PFSK-1 (cell line): ENCODE results near the gene STK26.

Experiments used
- FOXP2 ChIP-seq: optimal IDR thresholded peaks from 2 replicates; pipeline ENCODE3; 2011; ENCODE audit warnings: borderline replicate concordance, control low read depth, inconsistent platforms; ENCODE audit not compliant: insufficient read depth; ENCODE audit errors: extremely low read length, extremely low read depth
- POLR2AphosphoS5 ChIP-seq: IDR thresholded peaks from 2 replicates; pipeline ENCODE4 v1.6.1; 2012; ENCODE audit warnings: low read depth, mild to moderate bottlenecking, control low read depth, low read length, moderate library complexity
- SIN3A ChIP-seq: IDR thresholded peaks from 2 replicates; pipeline ENCODE4 v1.6.1; 2012; ENCODE audit warnings: mild to moderate bottlenecking, low read length, moderate library complexity, borderline replicate concordance; ENCODE audit not compliant: insufficient read depth
- TAF1 ChIP-seq: IDR thresholded peaks from 2 replicates; pipeline ENCODE4 v1.6.1; 2012; ENCODE audit warnings: low read length, control low read depth, borderline replicate concordance; ENCODE audit not compliant: insufficient read depth
- TF ChIP-seq, protein P1 (sequence below), 2 experiments: IDR thresholded peaks; 2 replicates each; pipeline versions ENCODE4 v1.6.1 to v1.8.0; 2011 to 2012; ENCODE audit warnings: low read depth in 2 of 2, low read length in 2 of 2, control low read depth in 1 of 2, inconsistent platforms in 1 of 2, mild to moderate bottlenecking in 1 of 2, moderate library complexity in 1 of 2; ENCODE audit not compliant: insufficient read depth in 1 of 2

The STK26 gene

DNA sequence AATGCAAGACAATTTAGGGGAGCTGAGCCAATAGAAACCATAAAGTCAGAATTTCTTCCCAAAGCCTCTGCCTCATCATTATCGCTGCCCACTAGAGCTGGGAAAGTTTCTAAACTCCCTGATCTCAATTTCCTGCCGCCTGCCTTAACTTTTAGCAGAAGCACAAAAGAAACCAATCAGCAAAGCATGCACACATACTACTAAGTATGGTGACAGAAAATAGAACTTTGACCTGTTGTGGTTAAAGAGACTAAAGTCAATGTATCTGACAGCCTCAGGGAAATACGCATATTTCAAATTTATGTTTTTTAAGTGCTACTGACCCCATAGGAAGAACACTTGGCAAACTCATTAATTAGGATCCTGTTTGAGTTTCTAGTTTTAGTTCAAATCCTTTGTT is 10.1 kb downstream of the STK26 start:
- no peak for TF ChIP-seq POLR2AphosphoS5
- no peak for TF ChIP-seq FOXP2
- TF ChIP-seq SIN3A = no peak
- TF ChIP-seq, protein P1, sequence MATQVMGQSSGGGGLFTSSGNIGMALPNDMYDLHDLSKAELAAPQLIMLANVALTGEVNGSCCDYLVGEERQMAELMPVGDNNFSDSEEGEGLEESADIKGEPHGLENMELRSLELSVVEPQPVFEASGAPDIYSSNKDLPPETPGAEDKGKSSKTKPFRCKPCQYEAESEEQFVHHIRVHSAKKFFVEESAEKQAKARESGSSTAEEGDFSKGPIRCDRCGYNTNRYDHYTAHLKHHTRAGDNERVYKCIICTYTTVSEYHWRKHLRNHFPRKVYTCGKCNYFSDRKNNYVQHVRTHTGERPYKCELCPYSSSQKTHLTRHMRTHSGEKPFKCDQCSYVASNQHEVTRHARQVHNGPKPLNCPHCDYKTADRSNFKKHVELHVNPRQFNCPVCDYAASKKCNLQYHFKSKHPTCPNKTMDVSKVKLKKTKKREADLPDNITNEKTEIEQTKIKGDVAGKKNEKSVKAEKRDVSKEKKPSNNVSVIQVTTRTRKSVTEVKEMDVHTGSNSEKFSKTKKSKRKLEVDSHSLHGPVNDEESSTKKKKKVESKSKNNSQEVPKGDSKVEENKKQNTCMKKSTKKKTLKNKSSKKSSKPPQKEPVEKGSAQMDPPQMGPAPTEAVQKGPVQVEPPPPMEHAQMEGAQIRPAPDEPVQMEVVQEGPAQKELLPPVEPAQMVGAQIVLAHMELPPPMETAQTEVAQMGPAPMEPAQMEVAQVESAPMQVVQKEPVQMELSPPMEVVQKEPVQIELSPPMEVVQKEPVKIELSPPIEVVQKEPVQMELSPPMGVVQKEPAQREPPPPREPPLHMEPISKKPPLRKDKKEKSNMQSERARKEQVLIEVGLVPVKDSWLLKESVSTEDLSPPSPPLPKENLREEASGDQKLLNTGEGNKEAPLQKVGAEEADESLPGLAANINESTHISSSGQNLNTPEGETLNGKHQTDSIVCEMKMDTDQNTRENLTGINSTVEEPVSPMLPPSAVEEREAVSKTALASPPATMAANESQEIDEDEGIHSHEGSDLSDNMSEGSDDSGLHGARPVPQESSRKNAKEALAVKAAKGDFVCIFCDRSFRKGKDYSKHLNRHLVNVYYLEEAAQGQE (IDR thresholded peaks at IDR 0.05; ENCODE audit: insufficient read depth in 1 of 2, low read depth in 2 of 2, low read length in 2 of 2) = no peak
- no peak for TF ChIP-seq TAF1

DNA sequence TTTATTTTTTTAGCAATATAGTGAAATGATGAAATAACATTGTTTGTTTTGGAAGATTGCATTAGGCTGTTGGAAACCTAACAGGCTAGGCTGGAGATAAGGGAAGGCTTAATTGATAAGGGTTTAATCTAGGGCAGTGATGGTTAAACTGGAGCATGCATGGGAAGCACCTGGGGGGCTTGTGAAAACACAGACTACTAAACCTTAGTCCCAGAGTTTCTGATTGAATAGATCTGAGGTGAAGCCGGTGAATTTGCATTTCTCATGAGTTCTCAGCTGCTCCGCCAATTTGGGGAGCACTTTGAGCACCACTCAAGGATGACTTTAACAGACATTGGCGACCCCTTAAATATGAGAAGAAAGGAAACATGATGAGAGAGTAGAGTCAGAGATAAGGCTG is 11.5 kb downstream of the STK26 start:
- TF ChIP-seq TAF1 (no peak), SIN3A (no peak), POLR2AphosphoS5 (no peak), FOXP2 (no peak)
- TF ChIP-seq, protein P1 (IDR thresholded peaks at IDR 0.05; ENCODE audit: insufficient read depth in 1 of 2, low read depth in 2 of 2, low read length in 2 of 2) = no peak

DNA sequence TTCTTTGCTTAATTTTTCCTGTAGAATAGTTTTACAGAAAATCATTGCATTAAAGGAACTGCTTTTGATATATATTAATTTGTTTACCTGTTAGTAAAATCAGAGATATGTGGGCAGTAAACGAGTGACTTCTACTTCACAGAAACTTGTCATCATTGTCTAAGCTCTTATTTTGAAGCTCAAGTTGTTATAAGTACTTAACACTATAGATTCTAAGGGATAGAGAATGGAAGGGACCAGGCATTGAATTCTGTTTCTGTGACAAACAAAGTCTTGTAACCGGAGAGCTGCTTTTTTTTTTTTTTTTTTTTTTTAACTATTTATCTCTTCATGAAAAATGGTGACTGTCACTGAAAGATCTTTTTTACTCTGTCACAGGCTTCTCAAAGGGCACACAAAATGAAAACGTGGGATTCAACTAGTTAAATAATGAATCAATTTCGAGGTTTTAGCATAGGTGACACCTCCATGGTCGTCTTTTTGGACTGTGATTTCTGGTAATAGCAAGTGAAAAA is 14.4 kb downstream of the STK26 start:
- TF ChIP-seq, protein P1 (IDR thresholded peaks at IDR 0.05; ENCODE audit: insufficient read depth in 1 of 2, low read depth in 2 of 2, low read length in 2 of 2) = no peak
- no peak for TF ChIP-seq POLR2AphosphoS5
- no peak for TF ChIP-seq FOXP2
- TF ChIP-seq SIN3A = no peak
- TF ChIP-seq TAF1 = no peak

DNA sequence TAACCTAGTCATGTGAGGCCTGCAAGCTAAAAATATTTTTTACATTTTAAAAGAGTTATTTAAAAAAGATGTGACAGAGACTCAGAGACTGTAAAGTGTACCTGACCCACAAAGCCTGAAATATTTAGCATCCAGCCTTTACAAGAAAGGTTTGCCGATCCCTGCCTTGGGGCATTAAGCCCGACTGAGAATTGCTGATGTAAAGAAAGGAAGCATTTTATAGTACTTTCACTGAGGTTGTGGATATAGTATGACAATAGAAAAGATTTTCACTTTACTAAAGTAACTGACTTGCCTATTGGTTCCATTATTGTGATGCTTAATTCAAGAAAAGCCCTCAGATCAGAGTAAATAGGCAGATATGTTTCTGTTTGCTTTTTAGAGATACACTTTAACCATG is 17.0 kb downstream of the STK26 start:
- TF ChIP-seq TAF1 (no peak), SIN3A (no peak), FOXP2 (no peak), POLR2AphosphoS5 (no peak)
- TF ChIP-seq, protein P1 (IDR thresholded peaks at IDR 0.05; ENCODE audit: insufficient read depth in 1 of 2, low read depth in 2 of 2, low read length in 2 of 2) = no peak

DNA sequence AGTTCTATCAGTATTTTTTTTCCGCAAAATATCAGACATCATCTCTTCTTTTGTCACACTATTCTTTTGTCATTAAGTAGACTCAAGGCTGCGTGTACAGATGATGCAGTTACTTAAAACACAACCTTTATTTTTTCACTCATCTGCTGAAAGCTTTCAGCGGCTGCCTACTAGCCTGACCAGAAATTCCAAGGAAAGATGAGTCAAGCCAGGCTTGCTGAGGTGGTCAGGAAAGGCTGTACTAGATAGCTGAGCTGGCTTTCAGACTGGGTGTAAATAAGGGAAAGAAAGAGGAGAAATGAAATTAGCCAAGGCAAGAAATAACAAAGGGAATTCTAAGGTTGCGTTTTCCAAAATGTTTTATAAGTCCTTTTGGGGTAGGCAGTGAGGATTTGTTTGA is 17.9 kb downstream of the STK26 start:
- no peak for TF ChIP-seq FOXP2
- no peak for TF ChIP-seq POLR2AphosphoS5
- TF ChIP-seq, protein P1 (IDR thresholded peaks at IDR 0.05; ENCODE audit: insufficient read depth in 1 of 2, low read depth in 2 of 2, low read length in 2 of 2) = no peak
- no peak for TF ChIP-seq TAF1
- no peak for TF ChIP-seq SIN3A
